Dendritic cell treated with granulocyte-macrophage colony-stimulating factor and Interleukin-4, amounts not matched to agents 40 ng/mL and 50 ng/mL, for 4 days (primary cell): ENCODE measurements around the gene TWIST2.

ENCODE experiments used
- H3K27ac Mint-ChIP-seq: one replicate; pipeline ENCODE4 v1.8.0; 2022; ENCODE audit warnings: mild to moderate bottlenecking, mixed read lengths
- H3K27me3 Mint-ChIP-seq: one replicate; pipeline ENCODE4 v1.8.0; 2022; ENCODE audit warnings: mild to moderate bottlenecking, mixed read lengths
- H3K36me3 Mint-ChIP-seq: one replicate; pipeline ENCODE4 v1.8.0; 2022; ENCODE audit warnings: low read depth, mixed read lengths
- H3K4me1 Mint-ChIP-seq: one replicate; pipeline ENCODE4 v1.8.0; 2022; ENCODE audit warnings: low read depth, mixed read lengths
- H3K4me3 Mint-ChIP-seq: one replicate; pipeline ENCODE4 v1.8.0; 2022; ENCODE audit warnings: mild to moderate bottlenecking, moderate library complexity, mixed read lengths
- H3K9me3 Mint-ChIP-seq: one replicate; pipeline ENCODE4 v1.8.0; 2022; ENCODE audit warnings: mixed read lengths
- intact Hi-C: fragments of 100-400 bp; cut with micrococcal nuclease; formaldehyde crosslinking; loops from one replicate; pipeline ENCODE4 v1.15.0; 2022

The TWIST2 gene

DNA sequence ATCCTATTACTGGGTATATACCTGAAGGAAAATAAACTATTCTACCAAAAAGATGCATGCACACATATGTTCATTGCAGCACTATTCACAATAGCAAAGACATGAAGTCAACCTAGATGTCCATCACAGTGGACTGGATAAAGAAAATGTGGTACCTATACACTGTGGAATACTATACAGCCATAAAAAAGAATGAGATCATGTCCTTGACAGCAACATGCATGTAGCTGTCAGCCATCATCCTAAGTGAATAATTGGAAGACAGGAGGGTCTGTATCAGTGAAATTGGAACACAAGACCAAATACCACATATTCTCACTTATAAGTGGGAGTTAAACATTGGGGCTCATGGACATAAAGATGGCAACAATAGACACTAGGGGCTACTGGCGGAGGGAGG is 27.7 kb upstream of the TWIST2 start:
- Mint-ChIP-seq H3K27ac (no peak overlapping the region), H3K9me3 (peaks cover 16% of the 10 kb centered on the region), H3K4me3 (no peak overlapping the region), H3K36me3 (no peaks in the 10 kb centered on the region), H3K4me1 (no peaks in the 10 kb centered on the region), H3K27me3 (peaks cover 6% of the 10 kb centered on the region)
- intact Hi-C loops = no loop called here

DNA sequence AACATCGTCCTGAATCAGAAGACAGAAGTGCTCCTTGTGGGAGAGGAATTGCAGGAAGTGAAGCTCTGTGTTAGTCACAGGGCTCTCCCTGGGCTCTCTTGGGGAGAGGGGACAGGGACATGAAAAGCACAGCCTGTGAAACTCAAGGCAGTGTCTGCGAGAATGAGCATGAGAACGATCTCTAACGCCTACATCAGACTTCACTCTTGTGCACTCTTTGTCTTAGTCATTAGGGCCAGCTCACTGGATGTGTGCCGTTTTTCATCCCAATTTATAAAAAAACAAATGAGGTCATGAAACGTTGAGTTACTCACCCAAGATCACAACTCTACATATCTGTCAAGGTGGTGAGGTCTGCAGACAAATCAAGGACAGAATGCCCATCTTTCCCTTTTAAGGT is 27.0 kb upstream of the TWIST2 start:
- no peaks in the 10 kb centered on the region for H3K36me3 Mint-ChIP-seq
- peaks cover 16% of the 10 kb centered on the region for H3K9me3 Mint-ChIP-seq
- intact Hi-C loops = no loop called here
- no peak overlapping the region for H3K4me3 Mint-ChIP-seq
- no peaks in the 10 kb centered on the region for H3K4me1 Mint-ChIP-seq
- peaks cover 6% of the 10 kb centered on the region for H3K27me3 Mint-ChIP-seq
- no peak overlapping the region for H3K27ac Mint-ChIP-seq

DNA sequence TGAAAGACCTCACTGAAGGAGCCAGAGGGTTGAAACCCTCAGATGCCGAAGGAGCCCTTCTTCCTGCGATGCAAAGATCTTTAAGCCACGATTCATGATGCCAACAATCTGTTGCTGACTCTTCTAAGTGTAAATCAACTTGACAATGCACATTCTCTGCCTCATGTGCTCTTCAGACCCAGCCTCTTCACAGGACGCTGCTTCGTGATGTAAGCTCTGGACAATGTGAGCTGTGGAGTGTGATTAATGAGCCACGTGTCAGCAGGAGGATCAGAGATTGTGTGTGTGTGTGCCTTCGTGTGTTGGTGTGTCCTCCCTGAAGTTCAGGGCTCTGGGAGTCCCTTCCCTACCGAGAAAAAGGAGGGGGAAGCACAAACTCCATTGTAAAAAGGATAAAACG is 26.5 kb upstream of the TWIST2 start:
- no peaks in the 10 kb centered on the region for H3K4me1 Mint-ChIP-seq
- peaks cover 8% of the 10 kb centered on the region for H3K27me3 Mint-ChIP-seq
- intact Hi-C loops = no loop called here
- H3K27ac Mint-ChIP-seq = no peak overlapping the region
- H3K9me3 Mint-ChIP-seq = peaks cover 16% of the 10 kb centered on the region
- no peak overlapping the region for H3K4me3 Mint-ChIP-seq
- H3K36me3 Mint-ChIP-seq = no peaks in the 10 kb centered on the region

DNA sequence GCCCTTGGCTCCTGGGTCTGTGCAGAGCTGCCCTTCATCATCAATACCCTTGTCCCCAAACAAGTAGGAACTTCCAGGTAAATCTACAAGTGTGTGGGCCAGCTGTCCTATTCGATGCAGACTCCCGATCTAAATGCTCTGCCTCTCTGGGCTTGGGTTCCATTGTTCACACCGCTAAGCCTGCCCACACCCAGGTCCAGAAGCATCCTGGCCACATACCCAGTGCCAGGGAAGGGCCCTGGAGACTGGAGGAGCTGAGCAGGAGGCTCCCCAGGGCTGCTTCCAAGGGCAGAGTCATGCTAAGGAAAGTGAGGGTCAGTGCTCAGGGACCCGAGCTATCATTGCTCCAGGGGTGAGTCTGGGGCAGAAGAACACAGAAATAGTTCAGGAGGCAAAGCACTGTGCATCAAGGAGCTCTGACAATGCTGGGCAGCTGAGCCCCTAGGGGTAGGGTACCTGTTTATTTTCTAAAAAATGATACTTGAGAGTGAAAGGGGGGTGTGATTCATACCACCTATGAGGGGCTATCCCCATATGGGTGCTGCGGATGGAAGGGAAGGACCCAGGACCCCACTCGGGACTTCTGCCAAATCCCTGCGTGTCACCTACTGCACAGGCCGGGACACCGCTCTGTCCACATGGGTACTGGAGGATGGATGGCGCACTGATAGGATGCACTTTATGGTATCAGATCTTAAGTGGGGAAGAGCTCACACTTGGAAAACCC is 25.8 kb upstream of the TWIST2 start:
- no peaks in the 10 kb centered on the region for H3K4me1 Mint-ChIP-seq
- intact Hi-C loops = no loop called here
- H3K27ac Mint-ChIP-seq = no peak overlapping the region
- H3K9me3 Mint-ChIP-seq = peaks cover 16% of the 10 kb centered on the region
- no peak overlapping the region for H3K4me3 Mint-ChIP-seq
- H3K27me3 Mint-ChIP-seq = peaks cover 10% of the 10 kb centered on the region
- H3K36me3 Mint-ChIP-seq = no peaks in the 10 kb centered on the region

DNA sequence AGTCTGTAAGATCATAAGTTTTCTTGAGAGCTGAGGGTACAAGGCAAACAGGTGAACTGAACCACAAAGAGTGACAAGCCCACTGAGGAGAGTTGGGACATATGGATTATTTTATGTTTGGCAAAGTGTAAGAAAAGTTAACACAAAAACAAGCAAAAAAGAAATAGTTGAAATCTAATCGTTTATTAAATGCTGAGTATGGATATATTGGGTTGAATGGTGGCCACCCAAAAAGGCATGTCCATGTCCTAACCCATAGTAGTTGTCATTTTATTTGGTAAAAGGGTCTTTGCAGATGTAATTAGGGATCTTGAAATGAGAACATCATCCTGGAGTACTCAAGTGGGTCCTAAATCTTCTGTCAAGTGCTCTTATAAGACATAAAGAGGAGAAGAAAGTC is 24.9 kb upstream of the TWIST2 start:
- H3K4me3 Mint-ChIP-seq = no peak overlapping the region
- intact Hi-C loops = no loop called here
- peaks cover 16% of the 10 kb centered on the region for H3K9me3 Mint-ChIP-seq
- H3K36me3 Mint-ChIP-seq = no peaks in the 10 kb centered on the region
- no peaks in the 10 kb centered on the region for H3K4me1 Mint-ChIP-seq
- peaks cover 10% of the 10 kb centered on the region for H3K27me3 Mint-ChIP-seq
- H3K27ac Mint-ChIP-seq = no peak overlapping the region

DNA sequence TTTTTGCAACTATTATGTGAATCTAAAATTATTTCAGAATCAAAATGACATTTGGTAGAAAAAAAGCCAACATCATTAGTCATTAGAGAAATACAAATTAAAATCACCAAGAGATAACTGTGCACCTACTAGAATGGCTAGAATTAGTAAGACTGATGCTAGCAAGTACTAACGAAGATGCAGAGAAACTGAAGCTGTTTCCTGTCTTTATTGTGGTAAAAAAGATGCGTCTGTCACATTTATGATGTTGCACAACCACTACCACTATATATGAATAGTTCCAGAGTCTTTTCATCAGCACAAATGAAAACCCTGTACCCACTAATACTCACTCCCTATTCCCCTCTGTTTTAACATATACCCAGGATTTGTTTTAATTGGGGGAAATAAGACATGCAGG is 16.7 kb upstream of the TWIST2 start:
- Mint-ChIP-seq H3K27me3 (peaks cover 41% of the 10 kb centered on the region), H3K27ac (no peak overlapping the region), H3K4me1 (no peaks in the 10 kb centered on the region), H3K9me3 (no peaks in the 10 kb centered on the region), H3K36me3 (no peaks in the 10 kb centered on the region), H3K4me3 (no peak overlapping the region)
- intact Hi-C loops = no loop called here

DNA sequence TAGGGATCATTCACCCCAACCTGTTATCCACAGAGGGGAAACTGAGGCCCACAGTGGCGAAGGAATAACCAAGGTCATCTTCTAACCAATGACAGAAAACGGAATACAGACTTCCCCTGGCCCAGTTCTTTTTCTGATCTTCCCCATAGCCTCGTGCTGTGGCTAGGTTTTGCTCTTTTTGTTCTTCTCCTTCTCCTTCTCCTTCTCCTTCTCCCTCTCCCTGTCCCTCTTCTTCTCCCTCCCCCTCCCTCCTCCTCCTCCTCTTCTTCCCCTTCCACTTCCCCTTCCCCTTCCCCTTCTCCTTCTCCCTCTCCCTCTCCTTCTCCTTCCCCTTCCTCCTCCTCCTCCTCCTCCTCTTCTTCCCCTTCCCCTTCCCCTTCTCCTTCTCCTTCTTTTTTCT is 12.9 kb upstream of the TWIST2 start:
- Mint-ChIP-seq H3K36me3 (no peaks in the 10 kb centered on the region), H3K4me1 (no peaks in the 10 kb centered on the region), H3K4me3 (no peak overlapping the region), H3K9me3 (no peaks in the 10 kb centered on the region), H3K27me3 (peaks cover 46% of the 10 kb centered on the region), H3K27ac (no peak overlapping the region)
- intact Hi-C loops = no loop called here

DNA sequence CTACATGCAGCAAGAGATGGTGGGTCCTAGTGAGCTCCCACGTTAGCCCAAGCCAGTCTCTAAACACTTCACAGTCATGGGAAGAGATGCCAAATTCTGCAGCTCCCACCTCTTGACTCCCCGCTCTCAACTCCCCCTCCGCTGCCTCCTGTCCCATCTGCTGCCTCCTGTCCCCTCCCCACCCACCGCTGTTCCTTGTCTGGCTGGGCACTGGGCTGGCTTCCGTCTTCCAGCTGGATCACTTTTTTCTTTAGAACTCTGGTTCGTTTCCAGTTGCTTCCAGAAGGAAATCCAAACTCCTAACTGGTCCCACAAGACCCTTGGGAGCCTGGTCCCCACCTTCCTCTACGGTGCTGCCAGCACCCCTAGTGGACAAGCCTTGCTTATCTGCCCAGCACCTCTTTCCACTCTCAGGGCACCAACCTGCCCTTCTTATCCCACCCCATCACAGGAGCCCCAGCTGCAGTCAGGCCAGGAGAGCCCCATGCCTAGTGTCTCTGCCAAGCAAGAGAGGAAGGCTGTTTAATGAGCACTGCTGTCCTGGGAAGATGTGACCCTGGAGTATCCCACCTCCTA is 12.1 kb upstream of the TWIST2 start:
- H3K27ac Mint-ChIP-seq = no peak overlapping the region
- intact Hi-C loops = no loop called here
- H3K4me3 Mint-ChIP-seq = no peak overlapping the region
- no peaks in the 10 kb centered on the region for H3K36me3 Mint-ChIP-seq
- no peaks in the 10 kb centered on the region for H3K9me3 Mint-ChIP-seq
- H3K4me1 Mint-ChIP-seq = no peaks in the 10 kb centered on the region
- peaks cover 50% of the 10 kb centered on the region for H3K27me3 Mint-ChIP-seq

DNA sequence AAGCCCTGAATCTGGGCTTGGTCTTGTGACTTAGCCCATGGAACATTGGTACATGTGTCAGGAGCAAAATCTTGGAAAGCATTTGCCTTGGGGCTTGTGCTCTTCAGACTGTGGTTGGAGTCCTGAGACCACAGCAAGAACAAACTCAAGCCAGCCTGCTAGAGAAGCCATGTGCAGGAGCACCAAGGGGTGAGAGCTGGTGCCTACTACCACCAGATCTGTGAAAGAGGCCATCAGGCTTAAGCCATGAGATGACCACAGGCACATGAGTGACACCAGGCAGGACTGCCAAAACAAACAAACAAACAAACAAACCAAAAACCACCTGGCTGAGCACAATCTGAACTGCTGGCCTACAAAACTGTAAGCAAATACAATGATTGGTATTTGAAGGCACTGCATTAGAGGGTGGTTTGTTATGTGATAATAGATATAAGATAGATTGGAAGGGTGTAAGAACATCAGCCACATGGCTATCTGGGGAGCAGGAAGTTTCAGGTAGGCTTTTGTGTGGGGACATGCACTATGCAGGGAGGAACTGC is 9.0 kb upstream of the TWIST2 start:
- intact Hi-C loops = no loop called here
- H3K27me3 Mint-ChIP-seq = peaks cover 53% of the 10 kb centered on the region
- no peaks in the 10 kb centered on the region for H3K4me1 Mint-ChIP-seq
- no peak overlapping the region for H3K4me3 Mint-ChIP-seq
- no peak overlapping the region for H3K27ac Mint-ChIP-seq
- no peaks in the 10 kb centered on the region for H3K9me3 Mint-ChIP-seq
- H3K36me3 Mint-ChIP-seq = no peaks in the 10 kb centered on the region

DNA sequence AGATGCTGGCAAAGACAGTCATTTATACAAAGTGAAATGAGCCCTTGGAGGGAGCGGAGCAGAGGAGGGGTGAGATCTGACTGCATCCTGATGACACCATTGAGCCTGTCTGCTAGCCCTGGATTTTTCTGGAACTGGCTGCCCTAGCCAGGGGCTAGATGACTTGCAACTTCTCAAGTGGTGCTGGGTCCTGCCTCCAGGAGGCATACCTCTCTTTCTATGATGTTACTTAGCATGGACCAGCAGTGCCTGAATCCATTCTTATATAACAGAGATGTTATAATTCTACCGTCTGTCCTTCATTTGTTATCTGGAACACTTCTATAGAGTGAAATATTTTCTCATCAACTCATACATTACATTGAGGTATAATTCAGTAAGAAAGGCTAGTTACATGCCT is 8.5 kb upstream of the TWIST2 start:
- Mint-ChIP-seq H3K4me1 (no peaks in the 10 kb centered on the region), H3K9me3 (no peaks in the 10 kb centered on the region), H3K36me3 (no peaks in the 10 kb centered on the region), H3K27me3 (peaks cover 57% of the 10 kb centered on the region), H3K4me3 (no peak overlapping the region), H3K27ac (no peak overlapping the region)
- intact Hi-C loops = no loop called here

DNA sequence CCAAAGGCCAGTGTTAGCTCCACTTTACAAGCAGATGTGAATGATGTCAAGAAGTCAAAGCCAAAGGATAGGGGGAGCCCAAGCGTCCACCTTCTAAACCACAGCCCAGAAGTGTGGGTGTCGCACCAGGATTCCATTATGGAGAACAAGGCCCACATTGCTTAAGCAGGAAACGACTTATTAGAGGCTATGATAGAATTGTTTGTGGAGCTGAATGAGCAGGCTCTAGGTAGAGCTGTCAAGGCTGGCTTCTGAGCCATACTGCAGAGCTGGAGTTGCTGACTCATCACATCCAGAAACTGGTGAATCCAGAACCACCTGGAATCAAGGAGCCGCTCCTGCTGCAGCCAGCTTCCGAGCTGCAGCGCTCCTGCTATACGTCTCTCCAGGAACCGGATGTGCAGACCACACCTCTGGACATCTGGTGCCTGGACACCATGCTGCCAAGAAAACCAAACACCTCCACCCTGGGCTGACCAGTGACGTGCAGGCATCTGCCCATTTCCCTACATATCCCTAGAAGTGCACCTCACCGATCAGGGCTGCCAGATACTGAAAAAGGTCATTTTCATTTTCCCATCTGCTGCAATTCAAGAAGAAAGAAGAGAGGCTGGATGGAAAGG is 6.2 kb upstream of the TWIST2 start:
- Mint-ChIP-seq H3K27ac (no peak overlapping the region), H3K4me1 (peaks cover under 1% of the 10 kb centered on the region), H3K4me3 (no peak overlapping the region), H3K27me3 (peaks cover 70% of the 10 kb centered on the region), H3K36me3 (no peaks in the 10 kb centered on the region), H3K9me3 (no peaks in the 10 kb centered on the region)
- intact Hi-C loops = no loop called here

DNA sequence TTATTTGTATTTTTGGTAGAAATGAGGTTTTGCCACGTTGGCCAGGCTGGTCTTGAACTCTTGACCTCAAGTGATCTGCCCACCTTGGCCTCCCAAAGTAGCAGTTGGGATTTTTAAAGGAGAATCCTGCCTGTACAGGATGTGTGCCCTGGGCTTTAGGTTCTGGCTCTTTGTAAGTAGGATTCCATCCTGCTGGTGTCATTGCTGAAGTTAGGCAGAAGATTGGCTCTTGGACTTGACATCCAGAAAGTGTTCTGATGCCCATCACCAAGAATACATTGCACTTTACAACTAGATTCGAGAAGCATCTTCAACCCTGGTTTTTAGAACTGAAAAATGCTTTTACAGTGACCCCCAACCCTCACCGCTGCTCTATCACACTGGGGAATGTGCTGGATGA is 4.4 kb upstream of the TWIST2 start:
- H3K4me1 Mint-ChIP-seq = peaks cover 13% of the 10 kb centered on the region
- H3K27ac Mint-ChIP-seq = no peak overlapping the region
- no peaks in the 10 kb centered on the region for H3K36me3 Mint-ChIP-seq
- H3K9me3 Mint-ChIP-seq = no peaks in the 10 kb centered on the region
- H3K4me3 Mint-ChIP-seq = no peak overlapping the region
- peaks cover 72% of the 10 kb centered on the region for H3K27me3 Mint-ChIP-seq
- intact Hi-C loops = no loop called here

DNA sequence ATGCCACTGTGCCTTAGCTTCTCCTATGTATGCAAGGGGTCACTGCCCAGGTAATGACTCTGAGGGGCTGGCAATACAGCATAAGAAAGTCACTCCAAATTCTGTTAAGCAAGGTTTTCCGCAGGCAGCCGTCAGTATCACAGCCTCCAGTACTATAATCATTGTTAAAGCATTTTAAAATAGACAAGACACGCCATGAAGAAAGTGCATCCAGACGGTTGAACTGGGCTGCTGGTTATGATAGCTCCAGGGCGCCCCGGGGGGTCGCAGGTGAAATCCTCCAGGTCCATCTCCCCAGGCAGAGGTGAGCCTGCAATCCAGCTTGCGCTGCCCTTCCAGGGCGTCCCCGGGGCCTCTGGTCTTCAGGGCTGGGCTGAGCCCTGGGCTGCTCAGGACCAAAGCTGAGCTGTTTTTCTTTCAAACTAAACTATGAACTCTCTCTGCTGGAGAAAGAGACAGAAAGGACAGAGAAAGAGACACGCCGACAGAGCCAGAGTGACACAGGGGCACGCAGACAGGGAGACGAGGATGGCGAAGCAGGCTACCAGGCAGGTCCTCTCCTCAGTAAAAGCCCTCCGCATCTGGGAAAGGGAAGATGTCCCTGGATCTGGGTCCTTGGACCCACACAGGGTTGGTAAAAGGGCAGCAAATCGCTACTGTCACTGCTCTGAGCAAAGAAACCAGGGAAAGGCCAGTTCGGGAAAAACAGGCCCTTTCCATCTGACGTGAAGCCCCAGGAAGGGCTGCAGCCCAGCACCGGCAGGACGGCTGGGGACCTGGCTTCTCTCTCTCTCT is 2.1 kb upstream of the TWIST2 start:
- Mint-ChIP-seq H3K9me3 (no peaks in the 10 kb centered on the region), H3K4me3 (no peak overlapping the region)

DNA sequence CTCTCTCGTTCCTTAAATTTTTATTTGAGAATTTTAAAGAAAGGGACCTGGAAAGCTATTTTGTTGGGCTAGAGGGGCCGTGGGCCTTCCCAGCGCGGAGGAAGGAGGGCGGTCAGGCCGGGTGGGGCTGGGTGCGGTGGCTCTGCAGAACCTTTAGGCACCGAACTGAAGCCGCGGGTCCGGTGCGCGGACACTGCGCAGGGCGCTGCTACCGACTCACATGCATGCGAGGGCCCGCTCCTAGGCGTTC is 1.6 kb upstream of the TWIST2 start:
- no peak overlapping the region for H3K27ac Mint-ChIP-seq
- no peak overlapping the region for H3K4me3 Mint-ChIP-seq
- H3K4me1 Mint-ChIP-seq = peaks cover 19% of the 10 kb centered on the region
- intact Hi-C loops = no loop called here
- H3K9me3 Mint-ChIP-seq = no peaks in the 10 kb centered on the region
- H3K36me3 Mint-ChIP-seq = no peaks in the 10 kb centered on the region
- H3K27me3 Mint-ChIP-seq = peaks cover 82% of the 10 kb centered on the region

More for the DNA sequence above, 2.1 kb upstream of the TWIST2 start:
- Mint-ChIP-seq H3K27ac (no peak overlapping the region), H3K27me3 (peaks cover 80% of the 10 kb centered on the region), H3K36me3 (no peaks in the 10 kb centered on the region), H3K4me1 (peaks cover 19% of the 10 kb centered on the region)
- intact Hi-C loops = no loop called here
